Activated CD4-positive, alpha-beta T cell treated with anti-CD3 and anti-CD28 coated beads, Interleukin-2, amount 50 U/mL, for 1 hour (primary cell): ENCODE measurements around the gene SPINK5.

Experiments used
- DNase-seq: peaks from one replicate; pipeline ENCODE4 v3.0.0-alpha.2; 2020

SPINK5 gene

GRCh38 chr5:148091991-148092964 lies 28.5 kb downstream of the SPINK5 start:
- DNase-seq = no peak

GRCh38 chr5:148094336-148094735 lies 30.6 kb downstream of the SPINK5 start:
- no peak for DNase-seq

GRCh38 chr5:148104226-148104625 lies 40.4 kb downstream of the SPINK5 start:
- DNase-seq = no peak

- DNase-seq = no peak
These were observed 43.8 kb downstream of the SPINK5 start for GRCh38 chr5:148107608-148108007.

GRCh38 chr5:148113243-148113642 lies 49.5 kb downstream of the SPINK5 start:
- DNase-seq = no peak

- no peak for DNase-seq
These were observed 56.5 kb downstream of the SPINK5 start for GRCh38 chr5:148120317-148120716.

- no peak for DNase-seq
These were observed 61.9 kb downstream of the SPINK5 start for GRCh38 chr5:148125641-148126040.

- DNase-seq = no peak
These were observed 71.6 kb downstream of the SPINK5 start for GRCh38 chr5:148135091-148136048.

GRCh38 chr5:148140846-148141245 lies 77.1 kb downstream of the SPINK5 start:
- no peak for DNase-seq

- no peak for DNase-seq
These were observed 77.9 kb downstream of the SPINK5 start for GRCh38 chr5:148141645-148142044.

- DNase-seq = no peak
These were observed 82.1 kb downstream of the SPINK5 start for GRCh38 chr5:148145916-148146315.

GRCh38 chr5:148146487-148146886 lies 82.7 kb downstream of the SPINK5 start:
- no peak for DNase-seq

- DNase-seq = no peak
These were observed 83.6 kb downstream of the SPINK5 start for GRCh38 chr5:148147415-148147814.

- no peak for DNase-seq
These were observed 88.1 kb downstream of the SPINK5 start for GRCh38 chr5:148151872-148152271.

- no peak for DNase-seq
These were observed 89.0 kb downstream of the SPINK5 start for GRCh38 chr5:148152781-148153180.

GRCh38 chr5:148156609-148157008 lies 92.8 kb downstream of the SPINK5 start:
- DNase-seq = no peak

- no peak for DNase-seq
These were observed 98.3 kb downstream of the SPINK5 start for GRCh38 chr5:148162038-148162437.

GRCh38 chr5:148163345-148163744 lies 99.6 kb downstream of the SPINK5 start:
- DNase-seq = no peak

- DNase-seq = no peak
These were observed 102.9 kb downstream of the SPINK5 start for GRCh38 chr5:148166550-148167283.

GRCh38 chr5:148168246-148168645 lies 104.5 kb downstream of the SPINK5 start, which contains the start of gene SPINK14:
Gene SPINK14 (plus strand): TSS chr5:148168546. CDS start chr5:148169733, 1,187 bp downstream.
- no peak for DNase-seq

GRCh38 chr5:148172377-148172776 lies 108.6 kb downstream of the SPINK5 start:
- no peak for DNase-seq

- no peak for DNase-seq
These were observed 112.7 kb downstream of the SPINK5 start for GRCh38 chr5:148176480-148176879.

- DNase-seq = no peak
These were observed 113.4 kb downstream of the SPINK5 start for GRCh38 chr5:148177207-148177606.
